PC-9 (cell line): Measurements from ENCODE around the gene STAB1.

Experiments used
- EZH2 ChIP-seq: fragments of 200-600 bp; sonication (generic); IDR thresholded peaks from 2 replicates; pipeline ENCODE4 v1.8.0; 2017; ENCODE audit warnings: antibody characterized with exemption, low read depth
- TF ChIP-seq, protein P1 (sequence below): fragments of 200-600 bp; sonication (generic); conservative IDR thresholded peaks from 2 replicates; pipeline ENCODE4 v1.6.1; 2017; ENCODE audit warnings: mixed run types, antibody characterized with exemption, mild to moderate bottlenecking, moderate library complexity

DNA sequence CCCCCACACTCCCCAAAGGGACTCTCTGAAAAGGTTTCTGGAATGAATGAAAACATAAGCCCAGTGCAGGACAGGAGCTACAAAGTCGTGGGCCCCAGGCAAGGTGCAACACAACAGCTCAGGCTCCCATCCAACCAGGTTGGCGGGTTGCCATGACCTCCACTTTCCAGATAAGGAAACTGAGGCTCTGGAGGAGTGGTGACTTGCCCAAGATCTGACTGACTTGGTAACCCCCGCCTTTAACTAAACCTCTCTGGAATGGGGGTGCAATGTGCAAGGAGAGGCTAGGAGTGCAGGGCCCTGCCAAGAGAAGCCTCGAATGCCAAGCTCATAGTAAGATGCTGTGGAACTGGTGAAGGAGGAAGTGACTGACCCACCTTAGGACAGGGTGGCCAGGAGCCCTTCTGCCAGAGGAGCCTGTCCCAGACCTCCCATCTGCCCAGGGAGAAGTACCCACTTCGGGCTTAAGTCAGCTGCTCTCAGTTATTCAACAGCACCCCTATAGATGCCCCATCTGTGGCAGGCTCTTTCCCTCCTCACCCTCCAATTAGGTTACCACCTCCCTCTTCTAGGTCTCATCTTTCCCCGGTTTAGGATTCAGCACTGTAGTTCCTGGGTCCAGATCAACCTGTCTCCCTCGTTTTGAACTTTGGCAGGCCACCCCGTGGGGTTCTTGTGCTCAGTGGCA, 40.7 kb upstream of the STAB1 start:
- TF ChIP-seq, protein P1, sequence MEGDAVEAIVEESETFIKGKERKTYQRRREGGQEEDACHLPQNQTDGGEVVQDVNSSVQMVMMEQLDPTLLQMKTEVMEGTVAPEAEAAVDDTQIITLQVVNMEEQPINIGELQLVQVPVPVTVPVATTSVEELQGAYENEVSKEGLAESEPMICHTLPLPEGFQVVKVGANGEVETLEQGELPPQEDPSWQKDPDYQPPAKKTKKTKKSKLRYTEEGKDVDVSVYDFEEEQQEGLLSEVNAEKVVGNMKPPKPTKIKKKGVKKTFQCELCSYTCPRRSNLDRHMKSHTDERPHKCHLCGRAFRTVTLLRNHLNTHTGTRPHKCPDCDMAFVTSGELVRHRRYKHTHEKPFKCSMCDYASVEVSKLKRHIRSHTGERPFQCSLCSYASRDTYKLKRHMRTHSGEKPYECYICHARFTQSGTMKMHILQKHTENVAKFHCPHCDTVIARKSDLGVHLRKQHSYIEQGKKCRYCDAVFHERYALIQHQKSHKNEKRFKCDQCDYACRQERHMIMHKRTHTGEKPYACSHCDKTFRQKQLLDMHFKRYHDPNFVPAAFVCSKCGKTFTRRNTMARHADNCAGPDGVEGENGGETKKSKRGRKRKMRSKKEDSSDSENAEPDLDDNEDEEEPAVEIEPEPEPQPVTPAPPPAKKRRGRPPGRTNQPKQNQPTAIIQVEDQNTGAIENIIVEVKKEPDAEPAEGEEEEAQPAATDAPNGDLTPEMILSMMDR, result no peak
- TF ChIP-seq EZH2, result no peak
